ENCODE data around the gene CHCHD6. TPM values are rescaled to one million over a fixed set of nuclear protein-coding genes. Genes with fewer than 3 reads are reported as not detected.

Gene CHCHD6
- total RNA-seq, 1 experiment from 2014 or later, result 36.3 TPM

DNA sequence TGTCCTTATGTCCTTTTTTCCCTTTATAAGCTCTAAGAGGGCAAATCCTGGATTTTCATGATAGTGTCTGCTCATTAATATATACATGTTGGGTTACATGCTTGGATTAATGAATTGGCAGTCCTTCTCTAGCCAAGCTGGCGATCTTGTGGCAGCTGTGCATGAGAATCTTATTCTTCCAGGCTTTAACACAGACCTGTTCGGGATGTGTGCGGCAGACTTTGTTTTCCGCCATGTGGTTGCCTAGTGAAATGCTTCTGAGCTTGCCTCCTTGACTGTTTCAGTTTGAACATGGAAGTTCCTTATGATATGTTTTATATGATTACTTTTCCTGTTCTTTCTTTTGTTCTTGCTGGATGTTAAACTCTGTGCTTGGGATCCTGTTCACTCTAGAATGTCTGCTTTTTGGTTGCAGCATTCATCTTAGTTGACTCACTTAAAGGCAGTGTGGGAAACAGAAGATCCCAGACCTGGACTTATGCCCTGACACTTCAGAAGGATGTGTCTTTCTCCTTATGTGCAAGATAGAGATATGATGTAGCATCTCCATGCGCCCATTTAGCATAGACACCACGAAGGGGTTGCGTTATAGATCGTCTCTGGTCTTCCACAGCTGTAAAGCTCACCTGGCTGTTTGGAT lies 7.2 kb downstream of the CHCHD6 start:
- no peak overlapping the region for H3K4me2 ChIP-seq (ENCODE audit: low read length)
- no peak overlapping the region for H3K9ac ChIP-seq (ENCODE audit: low read length)
- no TSS peak for BruUV-seq (replicated peaks)
- H3K9me3 ChIP-seq (ENCODE audit: control insufficient read depth in 1 of 2, insufficient read depth in 1 of 2, low read depth in 1 of 2, low read length in 2 of 2), result no peaks in the 10 kb centered on the region
- H3K36me3 ChIP-seq (ENCODE audit: control insufficient read depth in 1 of 2, insufficient read depth in 2 of 2, low read length in 2 of 2), result no peaks in the 10 kb centered on the region
- CTCF ChIA-PET, result no interaction called here
- H3K27me3 ChIP-seq (ENCODE audit: insufficient read depth, low read length), result no peaks in the 10 kb centered on the region
- no peak overlapping the region for H3K4me3 ChIP-seq (replicated peaks in 1 of 2; ENCODE audit: low read depth in 1 of 2, low read length in 2 of 2)
- DNase-seq (ENCODE audit: low read depth, low spot score) (no peak), ATAC-seq (peak; percentile 47; the same call in 1 of the 2 replicates)
- no peak overlapping the region for H3K27ac ChIP-seq (ENCODE audit: low read depth, low read length)
- peaks cover 91% of the 10 kb centered on the region for H3K79me2 ChIP-seq (ENCODE audit: insufficient read depth, low read length)
- H3K9me2 ChIP-seq (ENCODE audit: insufficient read depth), result no peaks in the 10 kb centered on the region
- POLR2A ChIA-PET, result no interaction called here
- no peaks in the 10 kb centered on the region for H3K4me1 ChIP-seq (ENCODE audit: control insufficient read depth in 1 of 2, insufficient read depth in 2 of 2, low read length in 2 of 2)
- H4K20me1 ChIP-seq (ENCODE audit: insufficient read depth), result peaks cover 4% of the 10 kb centered on the region; the same call in 1 of the 2 replicates
- TF ChIP-seq, protein P1, sequence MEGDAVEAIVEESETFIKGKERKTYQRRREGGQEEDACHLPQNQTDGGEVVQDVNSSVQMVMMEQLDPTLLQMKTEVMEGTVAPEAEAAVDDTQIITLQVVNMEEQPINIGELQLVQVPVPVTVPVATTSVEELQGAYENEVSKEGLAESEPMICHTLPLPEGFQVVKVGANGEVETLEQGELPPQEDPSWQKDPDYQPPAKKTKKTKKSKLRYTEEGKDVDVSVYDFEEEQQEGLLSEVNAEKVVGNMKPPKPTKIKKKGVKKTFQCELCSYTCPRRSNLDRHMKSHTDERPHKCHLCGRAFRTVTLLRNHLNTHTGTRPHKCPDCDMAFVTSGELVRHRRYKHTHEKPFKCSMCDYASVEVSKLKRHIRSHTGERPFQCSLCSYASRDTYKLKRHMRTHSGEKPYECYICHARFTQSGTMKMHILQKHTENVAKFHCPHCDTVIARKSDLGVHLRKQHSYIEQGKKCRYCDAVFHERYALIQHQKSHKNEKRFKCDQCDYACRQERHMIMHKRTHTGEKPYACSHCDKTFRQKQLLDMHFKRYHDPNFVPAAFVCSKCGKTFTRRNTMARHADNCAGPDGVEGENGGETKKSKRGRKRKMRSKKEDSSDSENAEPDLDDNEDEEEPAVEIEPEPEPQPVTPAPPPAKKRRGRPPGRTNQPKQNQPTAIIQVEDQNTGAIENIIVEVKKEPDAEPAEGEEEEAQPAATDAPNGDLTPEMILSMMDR (IDR thresholded peaks at IDR 0.05 in 2 of 3, conservative IDR thresholded peaks at IDR 0.05 in 1 of 3; ENCODE audit: borderline replicate concordance in 1 of 3, insufficient read depth in 1 of 3, low read depth in 2 of 3, low read length in 2 of 3), result peak in 1 of 3 experiments; percentile 26; a peak in 1 of 6 replicates
- no peak for TF ChIP-seq FOSL1 (IDR thresholded peaks at IDR 0.05; ENCODE audit: low read depth)
- no peak overlapping the region for H2AFZ ChIP-seq (ENCODE audit: low read depth, low read length, poor library complexity, severe bottlenecking)
- RAD21 ChIA-PET (ENCODE audit: low non-redundant PET in 1 of 2, low total read pairs in 2 of 2, uncharacterized antibody in 2 of 2, unreplicated experiment in 2 of 2), result no interaction called here
- intact Hi-C loops (cut with micrococcal nuclease), result no loop called here

DNA sequence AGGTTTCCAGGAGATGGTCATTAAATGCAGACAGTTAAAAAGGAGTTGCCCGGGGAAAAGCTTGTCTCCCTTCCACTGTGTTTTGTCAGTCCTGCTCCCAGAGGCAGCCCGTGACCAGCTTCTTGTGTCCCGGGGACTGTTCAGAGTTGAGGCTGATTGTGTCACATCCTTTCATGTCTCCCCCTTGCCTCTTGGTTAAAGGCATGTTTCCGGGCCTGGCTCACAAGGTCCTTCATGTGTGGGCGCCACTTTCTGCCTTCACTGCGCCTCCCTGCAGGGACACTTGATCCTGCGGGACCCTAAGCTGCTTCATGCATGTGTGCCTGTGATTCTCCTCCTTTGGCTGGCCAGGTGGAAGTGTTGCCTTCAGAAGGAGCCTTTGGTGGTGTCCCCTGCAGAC lies 9.2 kb downstream of the CHCHD6 start:
- intact Hi-C loops (cut with micrococcal nuclease), result no loop called here
- TF ChIP-seq TCF7L2 (IDR thresholded peaks at IDR 0.05; ENCODE audit: borderline replicate concordance, extremely low read depth, insufficient read depth, insufficient read length) (no peak), FOSL1 (IDR thresholded peaks at IDR 0.05; ENCODE audit: low read depth) (no peak), ZNF274 (IDR thresholded peaks at IDR 0.05; ENCODE audit: low read depth, low read length) (no peak), CEBPB (IDR thresholded peaks at IDR 0.05; ENCODE audit: low read depth) (no peak), YY1 (IDR thresholded peaks at IDR 0.05; ENCODE audit: extremely low read depth, insufficient replicate concordance, low read depth, low read length) (no peak)
- Histone ChIP-seq H3K36me3 (ENCODE audit: control insufficient read depth in 1 of 2, insufficient read depth in 2 of 2, low read length in 2 of 2) (no peaks in the 10 kb centered on the region), H3K9me3 (ENCODE audit: control insufficient read depth in 1 of 2, insufficient read depth in 1 of 2, low read depth in 1 of 2, low read length in 2 of 2) (no peaks in the 10 kb centered on the region), H3K4me3 (replicated peaks in 1 of 2; ENCODE audit: low read depth in 1 of 2, low read length in 2 of 2) (no peak overlapping the region), H3K9ac (ENCODE audit: low read length) (no peak overlapping the region), H3K27ac (ENCODE audit: low read depth, low read length) (no peak overlapping the region), H3K79me2 (ENCODE audit: insufficient read depth, low read length) (peaks cover 77% of the 10 kb centered on the region), H3K4me1 (ENCODE audit: control insufficient read depth in 1 of 2, insufficient read depth in 2 of 2, low read length in 2 of 2) (no peaks in the 10 kb centered on the region), H3K27me3 (ENCODE audit: insufficient read depth, low read length) (no peaks in the 10 kb centered on the region), H3K9me2 (ENCODE audit: insufficient read depth) (no peaks in the 10 kb centered on the region), H3K4me2 (ENCODE audit: low read length) (no peak overlapping the region), H4K20me1 (ENCODE audit: insufficient read depth) (peaks cover 4% of the 10 kb centered on the region; the same call in 1 of the 2 replicates), H2AFZ (ENCODE audit: low read depth, low read length, poor library complexity, severe bottlenecking) (no peak overlapping the region)
- ChIA-PET POLR2A (no interaction called here), CTCF (no interaction called here), RAD21 (ENCODE audit: low non-redundant PET in 1 of 2, low total read pairs in 2 of 2, uncharacterized antibody in 2 of 2, unreplicated experiment in 2 of 2) (no interaction called here)
- ATAC-seq (no peak), DNase-seq (ENCODE audit: low read depth, low spot score) (no peak)
- BruUV-seq (replicated peaks), result no TSS peak

Measured in HCT116 (cell line).